ENCODE data around the gene ADAP1. TPM values are rescaled to one million over a fixed set of nuclear protein-coding genes. Genes with fewer than 3 reads are reported as not detected.
"Not testable (repeated sequence)": the region's sequence is repeated elsewhere in the genome, so short reads cannot be mapped to it uniquely, and the experiment has no call there.

ADAP1 gene
- total RNA-seq, 3 donors from 2014 or later, result 7.5 to 15.5 (median 14.0) TPM

DNA sequence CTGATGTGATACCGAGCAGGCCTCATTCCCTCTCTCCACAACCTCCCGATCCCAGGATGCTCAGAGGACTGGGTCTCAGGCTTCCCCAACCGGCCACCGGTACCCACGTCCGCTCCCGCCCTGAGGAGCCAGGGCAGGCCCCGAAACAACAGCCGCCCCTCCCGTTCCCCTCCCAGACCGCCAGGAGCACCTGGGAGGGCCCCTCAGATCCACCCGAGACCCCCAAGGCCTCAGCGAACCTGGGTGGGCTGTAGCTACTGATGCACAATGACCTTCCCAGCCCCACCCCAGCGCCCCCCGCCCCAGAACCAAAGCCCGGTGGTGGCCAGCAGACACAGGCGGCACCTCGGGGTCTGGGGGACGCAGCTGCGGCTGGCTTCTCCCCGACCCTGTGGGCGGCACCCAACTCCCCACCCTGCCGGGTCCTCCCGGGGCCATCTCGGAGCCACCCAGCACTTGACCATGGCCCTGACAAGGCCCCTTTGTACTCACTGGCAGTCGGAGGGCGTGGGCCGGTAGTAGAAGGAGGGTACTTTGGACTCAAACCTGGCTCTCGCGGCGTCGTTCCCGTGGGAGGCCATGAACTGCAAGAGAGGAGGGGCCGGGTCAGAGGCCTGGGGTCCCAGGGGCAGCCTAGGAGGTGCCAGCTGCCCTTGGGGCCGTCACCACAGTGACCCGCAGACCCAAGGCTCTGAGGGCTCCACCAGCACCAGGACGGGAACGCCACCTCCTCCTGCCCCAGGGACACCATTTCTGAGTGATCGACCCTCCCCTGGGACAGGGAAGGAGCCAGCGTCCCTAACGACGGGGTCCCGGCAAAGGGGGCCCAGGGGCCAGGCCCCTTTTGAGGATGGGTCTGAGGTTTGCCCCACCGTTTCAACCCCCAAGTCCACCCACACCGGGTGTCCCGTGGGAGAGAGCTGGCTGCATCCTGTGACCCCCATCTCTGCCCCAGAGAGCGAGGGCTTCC is 28.1 kb downstream of the ADAP1 start:
- H3K27ac ChIP-seq, result no peak overlapping the region
- TF ChIP-seq POLR2A (IDR thresholded peaks at IDR 0.05) (no peak), POLR2AphosphoS5 (IDR thresholded peaks at IDR 0.05) (no peak)
- TF ChIP-seq, protein P1, sequence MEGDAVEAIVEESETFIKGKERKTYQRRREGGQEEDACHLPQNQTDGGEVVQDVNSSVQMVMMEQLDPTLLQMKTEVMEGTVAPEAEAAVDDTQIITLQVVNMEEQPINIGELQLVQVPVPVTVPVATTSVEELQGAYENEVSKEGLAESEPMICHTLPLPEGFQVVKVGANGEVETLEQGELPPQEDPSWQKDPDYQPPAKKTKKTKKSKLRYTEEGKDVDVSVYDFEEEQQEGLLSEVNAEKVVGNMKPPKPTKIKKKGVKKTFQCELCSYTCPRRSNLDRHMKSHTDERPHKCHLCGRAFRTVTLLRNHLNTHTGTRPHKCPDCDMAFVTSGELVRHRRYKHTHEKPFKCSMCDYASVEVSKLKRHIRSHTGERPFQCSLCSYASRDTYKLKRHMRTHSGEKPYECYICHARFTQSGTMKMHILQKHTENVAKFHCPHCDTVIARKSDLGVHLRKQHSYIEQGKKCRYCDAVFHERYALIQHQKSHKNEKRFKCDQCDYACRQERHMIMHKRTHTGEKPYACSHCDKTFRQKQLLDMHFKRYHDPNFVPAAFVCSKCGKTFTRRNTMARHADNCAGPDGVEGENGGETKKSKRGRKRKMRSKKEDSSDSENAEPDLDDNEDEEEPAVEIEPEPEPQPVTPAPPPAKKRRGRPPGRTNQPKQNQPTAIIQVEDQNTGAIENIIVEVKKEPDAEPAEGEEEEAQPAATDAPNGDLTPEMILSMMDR (IDR thresholded peaks at IDR 0.05), result no peak
- peak in 1 of 2 donors; percentile 50 for DNase-seq (ENCODE audit: low spot score in 2 of 2)
- H3K36me3 ChIP-seq, result no peaks in the 10 kb centered on the region
- intact Hi-C loops (cut with DNase I; ENCODE audit: low total_unique reads), result no loop called here
- H3K27me3 ChIP-seq, result no peaks in the 10 kb centered on the region
- H3K4me3 ChIP-seq, result no peak overlapping the region
- H3K9me3 ChIP-seq, result no peaks in the 10 kb centered on the region
- H3K4me1 ChIP-seq, result no peaks in the 10 kb centered on the region

GRCh38 chr7:925601-926000 is 28.9 kb downstream of the ADAP1 start:
- TF ChIP-seq, protein P1 (IDR thresholded peaks at IDR 0.05), result no peak
- TF ChIP-seq POLR2A (IDR thresholded peaks at IDR 0.05) (no peak), POLR2AphosphoS5 (IDR thresholded peaks at IDR 0.05) (no peak)
- Histone ChIP-seq H3K4me3 (no peak overlapping the region), H3K27ac (no peak overlapping the region), H3K9me3 (no peaks in the 10 kb centered on the region), H3K4me1 (no peaks in the 10 kb centered on the region), H3K36me3 (no peaks in the 10 kb centered on the region), H3K27me3 (no peaks in the 10 kb centered on the region)
- intact Hi-C loops (cut with DNase I; ENCODE audit: low total_unique reads), result no loop called here
- DNase-seq (ENCODE audit: low spot score in 2 of 2), result peak in 1 of 2 donors; percentile 49

GRCh38 chr7:924541-925231 is 29.8 kb downstream of the ADAP1 start:
- H3K27ac ChIP-seq, result no peak overlapping the region
- intact Hi-C loops (cut with DNase I; ENCODE audit: low total_unique reads), result loop anchor here (5.0 kb wide), 1 partner anchor 428 kb away; no protein-coding TSS in a partner anchor
- H3K4me1 ChIP-seq, result no peaks in the 10 kb centered on the region
- DNase-seq (ENCODE audit: low spot score in 2 of 2), result peak in 1 of 2 donors; percentile 48
- no peaks in the 10 kb centered on the region for H3K36me3 ChIP-seq
- H3K9me3 ChIP-seq, result no peaks in the 10 kb centered on the region
- H3K4me3 ChIP-seq, result no peak overlapping the region
- TF ChIP-seq, protein P1 (IDR thresholded peaks at IDR 0.05), result no peak
- TF ChIP-seq POLR2A (IDR thresholded peaks at IDR 0.05), result no peak
- TF ChIP-seq POLR2AphosphoS5 (IDR thresholded peaks at IDR 0.05), result no peak
- H3K27me3 ChIP-seq, result no peaks in the 10 kb centered on the region

DNA sequence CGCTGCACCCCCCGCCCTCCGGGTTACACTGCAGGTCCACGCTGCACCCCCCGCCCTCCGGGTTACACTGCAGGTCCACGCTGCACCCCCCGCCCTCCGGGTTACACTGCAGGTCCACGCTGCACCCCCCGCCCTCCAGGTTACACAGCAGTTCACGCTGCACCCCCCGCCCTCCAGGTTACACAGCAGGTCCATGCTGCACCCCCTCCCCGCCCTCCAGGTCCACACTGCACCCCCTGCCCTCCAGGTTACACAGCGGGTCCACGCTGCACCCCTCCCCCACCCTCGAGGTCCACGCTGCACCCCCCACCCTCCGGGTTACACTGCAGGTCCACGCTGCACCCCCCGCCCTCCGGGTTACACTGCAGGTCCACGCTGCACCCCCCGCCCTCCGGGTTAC is 30.4 kb downstream of the ADAP1 start:
- H3K4me1 ChIP-seq, H3K27ac ChIP-seq: not testable (repeated sequence)
- intact Hi-C loops (cut with DNase I; ENCODE audit: low total_unique reads), result loop anchor here (5.0 kb wide), 1 partner anchor 428 kb away; no protein-coding TSS in a partner anchor

GRCh38 chr7:923108-924041 is 31.1 kb downstream of the ADAP1 start:
- peak overlapping the region in 1 of 3 donors; percentile 15 for H3K4me3 ChIP-seq

More for the DNA sequence above, 30.4 kb downstream of the ADAP1 start:
- H3K36me3 ChIP-seq, H3K9me3 ChIP-seq, H3K4me3 ChIP-seq, H3K27me3 ChIP-seq: not testable (repeated sequence)
- DNase-seq (ENCODE audit: low spot score in 2 of 2), result peak in 1 of 2 donors; percentile 47

More at GRCh38 chr7:923108-924041, 31.1 kb downstream of the ADAP1 start:
- no peaks in the 10 kb centered on the region for H3K36me3 ChIP-seq
- no peaks in the 10 kb centered on the region for H3K9me3 ChIP-seq
- peak overlapping the region in 1 of 2 donors; percentile 52 for H3K27ac ChIP-seq
- intact Hi-C loops (cut with DNase I; ENCODE audit: low total_unique reads), result loop anchor here (5.0 kb wide), 1 partner anchor 429 kb away; no protein-coding TSS in a partner anchor
- DNase-seq (ENCODE audit: low spot score in 2 of 2), result peak; percentile 34 to 53
- no peaks in the 10 kb centered on the region for H3K27me3 ChIP-seq
- H3K4me1 ChIP-seq, result no peaks in the 10 kb centered on the region
- TF ChIP-seq POLR2AphosphoS5 (IDR thresholded peaks at IDR 0.05) (no peak), POLR2A (IDR thresholded peaks at IDR 0.05) (no peak)
- TF ChIP-seq, protein P1 (IDR thresholded peaks at IDR 0.05), result no peak
